ENCODE measurements around the gene TPD52L1.
"Not testable (repeated sequence)": the region's sequence is repeated elsewhere in the genome, so short reads cannot be mapped to it uniquely, and the experiment has no call there.

TPD52L1 gene

GRCh38 chr6:125124049-125124669, 29.4 kb upstream of the TPD52L1 start:
- H3K4me1 Mint-ChIP-seq, result no peaks in the 10 kb centered on the region
- peaks cover 6% of the 10 kb centered on the region for H3K27me3 Mint-ChIP-seq
- no peaks in the 10 kb centered on the region for H3K9me3 Mint-ChIP-seq
- no peaks in the 10 kb centered on the region for H3K36me3 Mint-ChIP-seq
- no peak overlapping the region for H3K4me3 Mint-ChIP-seq
- no peak overlapping the region for H3K27ac Mint-ChIP-seq

GRCh38 chr6:125125856-125126255, 27.7 kb upstream of the TPD52L1 start:
- not testable (repeated sequence) for H3K4me1 Mint-ChIP-seq, H3K27ac Mint-ChIP-seq, H3K9me3 Mint-ChIP-seq, H3K4me3 Mint-ChIP-seq, H3K36me3 Mint-ChIP-seq
- peaks cover 12% of the 10 kb centered on the region for H3K27me3 Mint-ChIP-seq

- Mint-ChIP-seq H3K27ac (no peak overlapping the region), H3K4me1 (no peaks in the 10 kb centered on the region), H3K27me3 (peaks cover 10% of the 10 kb centered on the region), H3K36me3 (no peaks in the 10 kb centered on the region), H3K4me3 (no peak overlapping the region), H3K9me3 (no peaks in the 10 kb centered on the region)
These were observed 24.2 kb upstream of the TPD52L1 start for GRCh38 chr6:125129354-125129753.

- Mint-ChIP-seq H3K36me3 (no peaks in the 10 kb centered on the region), H3K27ac (no peak overlapping the region), H3K27me3 (peaks cover 7% of the 10 kb centered on the region), H3K4me3 (no peak overlapping the region), H3K4me1 (no peaks in the 10 kb centered on the region), H3K9me3 (no peaks in the 10 kb centered on the region)
These were observed 21.5 kb upstream of the TPD52L1 start for GRCh38 chr6:125132058-125132457.

GRCh38 chr6:125136378-125136777, 17.2 kb upstream of the TPD52L1 start:
- H3K27ac Mint-ChIP-seq, result no peak overlapping the region
- H3K36me3 Mint-ChIP-seq, result no peaks in the 10 kb centered on the region
- no peaks in the 10 kb centered on the region for H3K4me1 Mint-ChIP-seq
- no peak overlapping the region for H3K4me3 Mint-ChIP-seq
- H3K27me3 Mint-ChIP-seq, result peaks cover 2% of the 10 kb centered on the region
- no peaks in the 10 kb centered on the region for H3K9me3 Mint-ChIP-seq

- H3K9me3 Mint-ChIP-seq, result no peaks in the 10 kb centered on the region
- no peak overlapping the region for H3K4me3 Mint-ChIP-seq
- no peaks in the 10 kb centered on the region for H3K4me1 Mint-ChIP-seq
- no peak overlapping the region for H3K27ac Mint-ChIP-seq
- H3K27me3 Mint-ChIP-seq, result peaks cover under 1% of the 10 kb centered on the region
- no peaks in the 10 kb centered on the region for H3K36me3 Mint-ChIP-seq
These were observed 15.5 kb upstream of the TPD52L1 start for GRCh38 chr6:125138083-125138482.

GRCh38 chr6:125140808-125141207, 12.8 kb upstream of the TPD52L1 start:
- Mint-ChIP-seq H3K36me3 (no peaks in the 10 kb centered on the region), H3K27ac (no peak overlapping the region), H3K9me3 (no peaks in the 10 kb centered on the region), H3K4me3 (no peak overlapping the region), H3K4me1 (no peaks in the 10 kb centered on the region), H3K27me3 (peaks cover 5% of the 10 kb centered on the region)

GRCh38 chr6:125142618-125143017, 11.0 kb upstream of the TPD52L1 start:
- H3K36me3 Mint-ChIP-seq, result no peaks in the 10 kb centered on the region
- H3K27me3 Mint-ChIP-seq, result peaks cover 5% of the 10 kb centered on the region
- H3K4me1 Mint-ChIP-seq, result no peaks in the 10 kb centered on the region
- no peak overlapping the region for H3K27ac Mint-ChIP-seq
- H3K9me3 Mint-ChIP-seq, result no peaks in the 10 kb centered on the region
- no peak overlapping the region for H3K4me3 Mint-ChIP-seq

GRCh38 chr6:125144822-125145221, 8.8 kb upstream of the TPD52L1 start:
- H3K4me3 Mint-ChIP-seq, result no peak overlapping the region
- no peak overlapping the region for H3K27ac Mint-ChIP-seq
- H3K36me3 Mint-ChIP-seq, result no peaks in the 10 kb centered on the region
- no peaks in the 10 kb centered on the region for H3K4me1 Mint-ChIP-seq
- peaks cover 12% of the 10 kb centered on the region for H3K27me3 Mint-ChIP-seq
- H3K9me3 Mint-ChIP-seq, result no peaks in the 10 kb centered on the region

- H3K4me1 Mint-ChIP-seq, result peaks cover 6% of the 10 kb centered on the region
- H3K27ac Mint-ChIP-seq, result no peak overlapping the region
- no peaks in the 10 kb centered on the region for H3K9me3 Mint-ChIP-seq
- H3K27me3 Mint-ChIP-seq, result peaks cover 25% of the 10 kb centered on the region
- H3K4me3 Mint-ChIP-seq, result no peak overlapping the region
- no peaks in the 10 kb centered on the region for H3K36me3 Mint-ChIP-seq
These were observed 4.1 kb upstream of the TPD52L1 start for GRCh38 chr6:125149256-125150144.

- Mint-ChIP-seq H3K4me1 (peaks cover 9% of the 10 kb centered on the region), H3K27ac (no peak overlapping the region), H3K9me3 (no peaks in the 10 kb centered on the region), H3K27me3 (peaks cover 32% of the 10 kb centered on the region), H3K36me3 (no peaks in the 10 kb centered on the region), H3K4me3 (no peak overlapping the region)
These were observed 1.9 kb upstream of the TPD52L1 start for GRCh38 chr6:125151700-125152099.

- Mint-ChIP-seq H3K36me3 (no peaks in the 10 kb centered on the region), H3K27ac (peak overlapping the region; percentile 42), H3K9me3 (no peaks in the 10 kb centered on the region), H3K4me3 (peak overlapping the region; percentile 69), H3K4me1 (peaks cover 9% of the 10 kb centered on the region), H3K27me3 (peaks cover 30% of the 10 kb centered on the region)
These were observed 666 bp downstream of the TPD52L1 start for GRCh38 chr6:125154118-125154760.

GRCh38 chr6:125154761-125155135, 1.2 kb downstream of the TPD52L1 start:
- peaks cover 29% of the 10 kb centered on the region for H3K27me3 Mint-ChIP-seq
- H3K36me3 Mint-ChIP-seq, result no peaks in the 10 kb centered on the region
- H3K4me1 Mint-ChIP-seq, result peaks cover 9% of the 10 kb centered on the region

GRCh38 chr6:125155344-125155743, 1.8 kb downstream of the TPD52L1 start:
- H3K27ac Mint-ChIP-seq, result no peak overlapping the region
- H3K27me3 Mint-ChIP-seq, result peaks cover 25% of the 10 kb centered on the region
- H3K4me3 Mint-ChIP-seq, result no peak overlapping the region
- peaks cover 9% of the 10 kb centered on the region for H3K4me1 Mint-ChIP-seq
- H3K36me3 Mint-ChIP-seq, result no peaks in the 10 kb centered on the region
- H3K9me3 Mint-ChIP-seq, result no peaks in the 10 kb centered on the region

More at GRCh38 chr6:125154761-125155135, 1.2 kb downstream of the TPD52L1 start:
- Mint-ChIP-seq H3K9me3 (no peaks in the 10 kb centered on the region), H3K4me3 (peak overlapping the region; percentile 64), H3K27ac (peak overlapping the region; percentile 42)

- peaks cover 9% of the 10 kb centered on the region for H3K4me1 Mint-ChIP-seq
- H3K9me3 Mint-ChIP-seq, result no peaks in the 10 kb centered on the region
- no peak overlapping the region for H3K27ac Mint-ChIP-seq
- H3K4me3 Mint-ChIP-seq, result no peak overlapping the region
- H3K36me3 Mint-ChIP-seq, result no peaks in the 10 kb centered on the region
- peaks cover 21% of the 10 kb centered on the region for H3K27me3 Mint-ChIP-seq
These were observed 2.9 kb downstream of the TPD52L1 start for GRCh38 chr6:125156496-125156895.

- Mint-ChIP-seq H3K27me3 (peaks cover 16% of the 10 kb centered on the region), H3K9me3 (no peaks in the 10 kb centered on the region), H3K4me3 (no peak overlapping the region), H3K36me3 (no peaks in the 10 kb centered on the region), H3K27ac (no peak overlapping the region), H3K4me1 (peaks cover 9% of the 10 kb centered on the region)
These were observed 3.7 kb downstream of the TPD52L1 start for GRCh38 chr6:125157280-125157679.

Measured in activated naive CD4-positive, alpha-beta T cell treated with anti-CD3 and anti-CD28 coated beads, Interleukin-2, amount 50 U/mL, for 24 hours (primary cell).